ENCODE data around the gene SLC5A10.

SLC5A10 gene

DNA sequence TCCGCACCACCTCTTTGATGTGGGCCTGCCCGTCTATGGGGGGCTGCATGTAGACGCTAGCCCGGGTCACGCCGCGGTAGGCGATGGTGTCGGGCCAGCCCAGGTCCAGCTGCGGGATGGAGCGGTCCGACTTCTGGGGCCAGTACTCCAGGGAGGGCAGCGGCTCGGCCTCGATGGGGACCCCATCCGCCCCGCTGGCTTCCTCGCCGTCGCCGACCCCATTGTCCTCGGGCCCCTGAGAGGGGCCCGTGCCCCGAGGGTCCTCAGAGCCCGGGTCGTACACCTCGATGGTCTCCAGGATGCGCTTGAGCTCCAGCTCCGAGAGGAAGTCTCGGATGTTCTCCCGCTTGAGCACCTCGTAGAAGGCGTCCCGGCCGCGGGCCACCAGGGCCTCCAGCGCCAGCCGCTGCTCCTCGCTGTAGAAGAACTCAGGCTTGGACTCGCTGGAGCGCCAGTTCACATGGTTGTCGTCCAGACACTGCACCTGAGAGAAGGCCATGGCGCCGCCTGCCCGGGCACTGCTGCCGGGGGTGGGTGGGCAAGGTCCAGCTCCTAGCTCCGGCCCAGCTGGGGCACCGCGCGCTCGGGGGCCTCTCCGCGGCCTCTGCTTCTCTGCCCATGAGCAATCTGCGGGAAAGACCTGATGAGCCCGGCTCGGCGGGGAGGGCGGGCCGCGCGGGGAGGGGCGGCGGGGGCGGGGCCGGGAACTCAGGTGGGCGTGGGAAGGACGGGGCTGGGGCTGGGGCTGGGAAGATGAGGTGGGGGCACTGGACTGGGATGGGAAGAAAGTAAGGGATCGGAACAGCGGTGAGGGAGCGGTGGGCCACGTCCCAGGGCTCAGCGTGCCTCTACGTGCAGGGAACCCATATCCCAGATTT, 51.8 kb downstream of the SLC5A10 start:
- DNase-seq (ENCODE audit: low spot score): no peak

DNA sequence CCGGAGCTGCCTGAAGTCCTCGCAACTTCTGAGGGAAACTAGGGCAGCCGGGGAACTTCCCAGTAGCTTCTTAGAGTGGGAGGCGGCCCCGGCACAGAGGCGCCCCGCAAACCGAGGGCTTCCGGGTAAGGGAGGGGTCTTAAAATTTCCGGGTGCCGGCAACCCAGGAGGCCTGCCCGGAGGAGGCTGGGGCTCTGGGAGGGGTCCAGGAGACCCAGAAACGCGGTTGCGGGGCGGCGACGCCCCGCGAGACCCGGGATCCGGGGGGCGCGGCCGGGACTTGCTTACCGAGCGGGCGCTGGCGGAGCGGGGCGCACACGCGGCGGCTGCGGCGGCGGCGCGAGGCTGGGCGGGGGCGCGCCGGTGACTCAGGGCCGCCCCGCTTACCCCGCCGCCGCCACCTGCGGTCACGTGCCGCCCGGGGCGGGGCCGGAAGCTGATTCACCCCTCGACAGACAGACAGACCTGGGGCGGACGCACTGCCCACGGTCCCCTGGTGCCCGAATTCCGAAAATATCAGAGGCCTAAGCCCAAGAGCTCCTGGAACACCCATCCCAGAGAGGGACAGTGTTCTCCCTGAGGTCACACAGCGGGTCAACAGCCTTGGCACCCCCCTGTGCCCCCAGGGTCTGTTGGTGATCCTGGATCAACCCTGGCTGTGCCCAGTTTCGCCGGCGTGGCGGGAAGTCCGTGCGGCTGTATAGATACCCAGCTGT, 52.6 kb downstream of the SLC5A10 start, which contains the start of gene FAM83G:
Gene FAM83G, minus strand, starts transcription at position 344 of the 716 bp plus-strand sequence. CDS start 723 bp downstream, outside the sequence.
- DNase-seq (ENCODE audit: low spot score): no peak

DNA sequence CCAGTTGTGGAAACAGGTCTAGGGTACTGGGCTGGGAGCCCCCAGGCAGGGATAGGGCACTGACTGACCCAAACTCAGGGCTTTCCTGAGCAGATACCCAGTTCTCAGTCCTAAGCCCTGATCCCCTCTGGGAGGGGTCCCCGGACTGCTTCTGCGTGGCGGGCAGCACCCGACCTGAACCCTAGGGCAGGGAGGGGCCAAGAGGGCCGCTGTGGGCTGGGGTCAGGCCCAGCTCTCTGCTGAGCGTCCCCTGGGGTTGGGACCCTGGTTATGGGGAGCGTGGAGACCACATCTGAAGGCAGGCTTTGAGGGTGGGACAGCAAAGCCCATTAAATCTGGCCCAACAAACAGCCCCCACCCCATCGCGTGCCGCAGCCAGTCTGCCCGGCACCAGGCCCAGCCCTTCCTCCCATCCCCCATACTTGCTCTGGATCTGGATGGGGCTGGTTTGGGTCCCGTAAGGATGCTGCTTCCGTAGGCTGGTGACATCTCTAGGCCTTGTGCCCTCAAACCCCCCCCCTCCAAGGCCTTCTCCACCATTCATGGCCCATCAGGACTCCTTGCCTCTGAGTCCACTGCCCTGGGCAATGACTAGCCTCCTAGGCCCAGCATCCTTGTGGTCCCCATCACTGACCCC, 53.3 kb downstream of the SLC5A10 start:
- DNase-seq (ENCODE audit: low spot score): no peak

DNA sequence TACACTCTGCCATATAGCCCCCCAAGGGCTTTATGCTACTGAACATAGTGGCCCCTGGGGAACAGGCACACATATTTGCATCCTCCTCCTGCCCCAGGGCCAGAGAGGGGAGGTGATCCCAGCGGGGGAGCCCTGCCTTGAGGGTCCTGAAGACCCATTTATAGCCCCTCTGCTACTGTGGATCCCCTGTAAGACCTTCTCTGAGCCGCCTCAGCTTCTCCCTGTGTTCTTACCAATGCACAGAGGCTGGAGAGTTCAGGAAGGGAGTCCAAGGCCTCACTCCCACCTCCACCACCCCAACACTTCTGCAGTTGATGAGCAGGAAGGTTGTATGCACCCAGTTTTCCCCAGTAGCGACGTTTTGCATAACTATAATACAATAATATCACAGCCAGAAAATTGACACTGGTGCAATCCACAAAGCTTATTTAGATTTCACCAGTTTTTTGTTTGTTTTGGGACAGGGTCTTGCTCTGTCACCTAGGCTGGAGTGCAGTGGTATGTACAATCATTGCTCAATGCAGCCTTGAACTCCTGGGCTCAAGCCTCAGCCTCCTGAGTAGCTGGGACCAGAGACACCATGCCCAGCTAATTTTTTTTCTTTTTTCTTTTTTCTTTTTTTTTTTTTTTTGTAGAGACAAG, 53.9 kb downstream of the SLC5A10 start:
- no peak for DNase-seq (ENCODE audit: low spot score)

DNA sequence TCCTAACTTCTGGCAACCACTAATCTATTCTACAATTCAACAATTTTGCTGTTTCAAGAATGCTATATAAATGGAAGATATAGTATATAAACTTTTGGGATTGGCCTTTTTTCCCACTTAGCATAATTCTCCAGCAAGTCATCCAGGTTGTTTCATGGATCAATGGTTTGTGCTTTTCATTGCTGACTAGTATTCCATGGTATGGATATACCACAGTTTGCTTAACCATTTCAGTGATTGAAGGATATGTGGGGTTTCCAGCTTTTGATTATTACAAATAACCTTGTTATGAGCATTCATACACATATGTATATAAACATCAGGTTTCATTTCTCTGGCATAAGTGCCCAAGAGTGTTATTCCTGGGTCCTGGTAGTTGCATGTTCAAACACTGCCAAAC, 54.7 kb downstream of the SLC5A10 start:
- DNase-seq (ENCODE audit: low spot score): no peak

DNA sequence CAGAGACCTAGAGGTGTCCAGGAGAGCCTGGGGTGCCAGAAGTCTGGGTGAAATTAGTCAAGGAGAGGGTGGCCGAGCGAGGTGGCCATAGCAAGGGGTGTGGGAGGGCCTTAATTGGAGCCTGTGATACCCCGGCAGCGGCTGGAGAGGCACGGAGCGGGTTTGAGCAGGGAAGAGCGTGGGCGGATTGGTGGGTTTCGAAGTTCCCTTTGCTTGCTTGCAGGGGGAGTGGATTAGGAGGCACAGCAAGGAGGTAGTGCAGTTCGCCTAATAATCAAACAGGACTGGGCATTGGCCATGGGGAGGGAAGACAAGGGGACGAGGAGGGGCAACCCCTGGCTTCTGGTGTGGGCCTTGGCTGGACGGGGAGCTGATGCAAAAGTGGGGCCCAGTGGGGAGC, 58.0 kb downstream of the SLC5A10 start:
- DNase-seq (ENCODE audit: low spot score): no peak

DNA sequence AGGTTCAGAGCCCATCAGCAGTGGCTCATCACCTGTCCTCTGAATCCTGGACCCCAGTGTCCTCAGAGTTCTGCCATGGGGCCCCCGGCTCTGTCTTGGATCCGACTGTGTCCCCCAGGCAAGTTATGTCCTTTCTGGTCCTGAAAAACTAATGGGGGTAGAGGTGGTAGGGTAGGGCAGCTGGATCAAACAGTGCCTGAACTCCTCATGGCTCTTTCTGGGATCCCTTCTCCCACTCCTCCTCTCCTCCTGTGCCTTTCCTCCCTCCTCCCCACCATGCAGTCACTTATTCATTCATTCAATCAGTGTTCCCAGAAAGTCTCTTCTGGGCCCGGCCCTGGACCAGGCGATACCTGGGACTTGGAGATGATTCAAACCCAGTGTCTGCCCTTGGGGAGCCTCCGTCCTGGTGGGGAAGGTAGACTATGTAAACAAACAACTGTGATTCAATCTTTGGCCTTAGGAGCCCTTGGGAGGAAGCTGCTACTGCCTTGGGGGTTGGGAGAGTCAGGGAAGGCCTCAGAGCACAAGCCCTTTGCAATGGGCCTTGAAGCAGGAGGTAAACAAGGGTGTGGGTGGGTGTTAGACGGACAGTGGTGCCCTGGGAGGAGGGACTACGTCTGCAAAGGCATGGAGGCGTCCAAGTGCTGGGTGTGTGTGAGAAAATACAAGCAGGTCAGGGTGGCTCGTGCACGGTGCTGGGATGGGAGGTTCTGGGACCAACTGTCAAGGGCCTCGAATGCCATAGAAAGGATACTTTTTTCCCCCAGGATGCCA, 59.0 kb downstream of the SLC5A10 start:
- DNase-seq (ENCODE audit: low spot score): no peak

DNA sequence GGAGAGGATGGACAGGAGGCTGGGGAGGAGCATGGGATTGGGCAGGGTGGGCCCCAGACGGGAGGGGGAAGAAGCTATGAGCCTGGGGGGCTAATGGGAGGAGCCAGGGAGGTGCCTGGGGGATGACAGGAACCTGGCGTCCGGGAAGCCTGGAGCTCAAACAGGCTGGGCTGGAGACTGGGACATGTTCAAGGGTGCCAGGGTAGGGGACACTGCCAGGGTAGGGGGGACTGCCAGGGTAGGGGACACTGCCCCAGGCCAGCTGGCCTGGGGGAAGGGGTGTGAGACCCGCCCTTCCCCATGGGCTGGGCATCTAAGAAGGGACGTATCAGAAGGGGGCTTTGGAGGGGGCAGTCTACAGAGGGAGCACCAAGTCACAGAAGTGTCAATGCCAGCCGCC, 59.6 kb downstream of the SLC5A10 start:
- no peak for DNase-seq (ENCODE audit: low spot score)

DNA sequence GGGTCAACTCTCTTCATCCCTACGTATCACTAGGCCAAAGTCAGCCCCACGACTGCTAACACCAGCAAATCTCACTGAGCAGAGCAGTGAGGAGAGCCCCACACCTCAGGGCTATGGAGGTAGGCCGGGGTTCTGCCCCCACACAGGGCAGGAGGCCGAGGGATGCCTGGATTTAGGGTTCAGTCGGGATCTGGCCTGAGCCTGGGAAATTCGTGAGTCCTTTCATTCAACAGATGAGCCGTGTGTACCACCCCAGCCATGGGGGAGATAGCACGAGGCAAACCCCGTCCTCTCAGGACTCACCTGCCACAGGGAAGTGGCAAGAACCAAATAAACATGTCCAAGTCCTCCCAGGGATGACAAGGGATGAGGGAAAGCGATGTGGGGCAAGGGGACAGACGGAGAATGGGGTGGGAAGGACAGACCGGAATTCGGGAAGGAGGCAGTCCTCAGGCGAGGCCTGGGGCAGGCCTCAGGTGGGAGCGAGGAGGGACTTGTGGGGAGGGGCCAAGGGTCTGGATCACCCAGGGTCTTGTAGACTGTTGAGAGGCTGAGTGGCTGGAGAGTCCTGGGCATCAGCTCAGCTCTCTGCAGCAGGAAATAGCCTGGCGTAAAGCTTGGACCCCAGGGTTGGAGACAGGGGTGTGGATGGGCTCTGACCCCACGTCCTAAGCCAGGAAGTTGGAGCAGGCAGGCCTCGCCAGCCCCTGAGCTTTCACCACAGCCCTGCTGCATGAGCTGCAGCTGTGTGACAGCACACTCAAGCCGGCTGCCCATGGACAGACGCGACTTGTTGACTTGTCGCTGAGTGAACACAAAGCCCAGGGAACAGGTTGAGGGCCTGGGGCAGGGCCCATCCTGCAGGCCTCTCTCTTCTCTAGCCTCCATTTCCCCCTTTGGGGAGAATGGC, 60.5 kb downstream of the SLC5A10 start:
- DNase-seq (ENCODE audit: low spot score): no peak

DNA sequence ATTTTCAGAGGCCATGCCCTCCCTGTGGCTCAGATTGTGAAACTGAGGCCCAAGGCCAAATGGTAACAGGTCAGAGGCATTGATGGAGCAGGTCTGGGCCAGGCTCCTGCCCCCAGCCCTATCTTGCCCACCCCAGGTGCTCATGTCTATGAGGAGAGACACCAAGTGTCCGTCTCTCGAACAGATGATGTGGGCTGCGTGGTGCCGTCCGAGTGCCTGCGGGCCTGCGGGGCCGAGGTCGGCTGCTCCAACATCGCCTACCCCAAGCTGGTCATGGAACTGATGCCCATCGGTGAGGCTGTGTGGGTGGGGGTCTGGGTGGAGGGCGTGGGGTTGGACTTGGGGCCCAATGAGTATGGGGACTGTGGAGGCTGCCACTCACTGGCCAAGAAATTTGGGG, 61.3 kb downstream of the SLC5A10 start:
- DNase-seq (ENCODE audit: low spot score): no peak

DNA sequence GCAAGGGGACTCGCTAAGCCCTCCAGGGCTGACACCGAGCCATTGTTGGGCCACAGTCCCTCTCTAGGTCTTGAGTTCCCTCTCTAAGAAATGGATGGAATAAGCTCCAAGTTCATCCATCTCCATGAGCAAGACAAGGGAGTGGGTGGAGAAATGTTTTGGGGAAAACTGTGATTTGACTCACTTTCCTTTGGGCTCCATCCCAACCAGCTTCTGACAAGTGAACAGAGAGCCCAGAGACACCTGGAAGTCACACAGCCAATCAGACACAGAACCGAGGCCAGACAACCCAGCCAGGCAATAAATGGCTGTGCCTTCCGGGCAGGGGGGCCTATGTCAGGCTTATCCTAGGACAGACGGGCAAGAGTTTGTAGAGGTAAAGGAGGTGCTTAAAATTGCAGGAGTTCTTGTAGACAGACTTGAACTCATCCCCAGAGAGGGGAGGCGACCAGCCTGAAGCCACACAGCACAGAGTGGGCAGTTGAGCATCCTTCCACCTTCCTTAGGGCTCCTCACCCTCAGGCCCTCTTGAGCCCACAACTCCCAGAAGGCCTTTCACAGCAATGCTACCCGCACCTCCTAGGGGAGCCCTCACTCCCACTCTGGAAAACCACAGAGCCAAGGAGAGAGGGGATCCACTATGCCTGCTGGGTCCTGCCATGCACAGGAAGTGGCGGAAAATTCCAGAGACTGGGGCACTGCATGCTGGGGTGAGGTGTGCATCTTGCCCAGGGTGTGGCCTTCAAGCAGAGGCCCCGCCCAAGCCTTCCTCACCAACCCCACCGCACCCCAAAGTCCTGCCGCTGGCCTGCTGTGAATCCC, 62.1 kb downstream of the SLC5A10 start:
- DNase-seq (ENCODE audit: low spot score): no peak

DNA sequence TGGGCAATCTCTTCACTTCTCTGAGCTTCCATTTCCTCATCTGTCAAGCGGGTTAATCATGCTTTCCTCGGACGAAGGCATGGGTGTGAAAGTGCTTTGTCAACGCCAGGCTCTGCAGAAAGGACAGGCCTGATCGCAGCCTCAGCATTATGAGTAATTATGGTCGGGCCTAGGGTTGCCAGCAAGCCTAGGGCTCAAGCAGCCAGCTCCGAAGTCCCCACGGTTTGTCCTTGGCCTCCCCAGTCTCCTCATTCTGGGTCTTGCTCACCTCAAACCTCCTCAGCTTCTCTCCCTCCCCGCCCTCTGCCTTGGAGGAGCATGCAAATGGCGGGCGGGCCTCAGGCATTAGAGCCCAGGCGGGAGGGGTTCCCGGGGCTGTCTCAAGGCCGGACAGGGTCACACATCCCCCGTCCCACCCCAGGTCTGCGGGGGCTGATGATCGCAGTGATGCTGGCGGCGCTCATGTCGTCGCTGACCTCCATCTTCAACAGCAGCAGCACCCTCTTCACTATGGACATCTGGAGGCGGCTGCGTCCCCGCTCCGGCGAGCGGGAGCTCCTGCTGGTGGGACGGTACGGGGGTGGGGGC, 62.8 kb downstream of the SLC5A10 start:
- DNase-seq (ENCODE audit: low spot score): no peak

DNA sequence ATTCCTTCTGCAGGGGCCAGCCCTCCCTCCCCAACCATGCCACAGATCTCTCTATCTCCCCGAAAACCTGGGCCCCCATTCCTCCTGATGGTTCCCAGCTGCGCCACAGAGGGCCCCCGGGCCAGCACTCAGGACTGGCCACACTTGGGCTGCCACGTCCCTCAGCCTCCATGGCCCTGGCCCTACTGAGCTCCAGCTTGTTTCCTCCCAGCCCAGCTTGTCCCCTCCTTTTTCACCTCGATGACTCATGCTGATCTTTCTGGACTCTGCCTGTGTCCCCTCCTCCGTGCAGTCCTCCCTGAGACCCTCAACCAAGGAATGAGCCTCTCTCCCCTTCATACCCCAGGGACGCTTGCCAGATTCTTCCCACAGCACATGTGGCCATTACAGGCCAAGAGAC, 63.5 kb downstream of the SLC5A10 start:
- DNase-seq (ENCODE audit: low spot score): no peak

DNA sequence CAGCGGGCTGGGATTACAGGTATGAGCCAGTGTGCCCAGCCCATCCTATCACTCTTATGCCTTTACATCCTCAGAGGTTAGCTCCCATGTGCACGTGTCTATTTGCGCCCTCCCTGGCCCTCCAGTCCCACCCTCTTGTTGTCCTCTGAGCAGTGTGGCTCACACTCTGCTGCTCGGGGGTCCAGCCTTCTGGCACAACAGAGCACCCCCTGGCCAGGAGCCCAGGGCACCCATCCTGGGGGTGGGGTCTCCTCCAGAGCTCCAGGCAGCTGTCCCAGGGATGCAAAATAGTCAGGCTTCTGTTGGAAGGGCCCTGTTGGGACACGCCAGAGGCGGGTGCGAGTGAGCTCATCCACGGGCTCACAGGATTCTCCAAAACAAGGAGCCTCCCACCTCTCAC, 64.3 kb downstream of the SLC5A10 start:
- no peak for DNase-seq (ENCODE audit: low spot score)

DNA sequence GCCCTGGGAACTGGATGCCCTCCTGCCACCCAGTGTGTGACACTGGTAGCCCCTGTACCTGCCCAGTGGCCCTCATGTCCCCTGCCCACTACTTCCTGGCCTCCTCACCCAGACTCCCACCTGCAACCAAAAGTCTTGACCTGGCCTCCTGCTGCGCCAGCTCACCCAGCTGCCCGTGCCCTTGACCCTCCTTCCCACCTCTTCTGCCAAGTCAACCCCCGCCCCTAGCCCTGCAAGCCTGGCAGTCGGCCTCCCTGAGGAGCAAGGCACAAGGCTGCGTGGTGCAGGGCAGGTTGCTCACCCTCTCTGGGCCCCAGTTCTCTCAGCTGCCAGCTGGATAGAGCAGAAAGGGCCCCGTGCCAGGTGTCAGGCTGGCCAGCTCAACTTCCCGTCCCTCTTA, 64.9 kb downstream of the SLC5A10 start:
- DNase-seq (ENCODE audit: low spot score): no peak

DNA sequence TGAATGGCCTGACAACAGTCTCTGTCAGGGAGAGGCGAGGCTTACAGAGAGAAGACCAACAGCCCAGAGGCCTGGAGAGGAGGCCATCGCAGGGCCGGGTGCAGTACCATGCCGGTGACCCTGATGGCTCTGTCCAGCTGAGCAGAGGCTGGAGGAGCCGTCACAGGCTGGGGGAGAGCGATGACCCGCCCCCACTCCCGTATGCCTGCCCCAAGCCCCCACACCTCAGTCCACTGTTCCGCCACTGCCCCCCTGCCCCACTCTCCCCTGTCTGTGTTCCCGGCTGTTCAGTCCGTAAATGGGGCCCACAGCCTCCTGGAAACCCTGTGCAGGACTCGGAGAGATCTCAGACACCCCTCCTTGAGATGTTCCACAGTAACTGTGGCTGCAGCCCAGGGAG, 65.4 kb downstream of the SLC5A10 start:
- no peak for DNase-seq (ENCODE audit: low spot score)

DNA sequence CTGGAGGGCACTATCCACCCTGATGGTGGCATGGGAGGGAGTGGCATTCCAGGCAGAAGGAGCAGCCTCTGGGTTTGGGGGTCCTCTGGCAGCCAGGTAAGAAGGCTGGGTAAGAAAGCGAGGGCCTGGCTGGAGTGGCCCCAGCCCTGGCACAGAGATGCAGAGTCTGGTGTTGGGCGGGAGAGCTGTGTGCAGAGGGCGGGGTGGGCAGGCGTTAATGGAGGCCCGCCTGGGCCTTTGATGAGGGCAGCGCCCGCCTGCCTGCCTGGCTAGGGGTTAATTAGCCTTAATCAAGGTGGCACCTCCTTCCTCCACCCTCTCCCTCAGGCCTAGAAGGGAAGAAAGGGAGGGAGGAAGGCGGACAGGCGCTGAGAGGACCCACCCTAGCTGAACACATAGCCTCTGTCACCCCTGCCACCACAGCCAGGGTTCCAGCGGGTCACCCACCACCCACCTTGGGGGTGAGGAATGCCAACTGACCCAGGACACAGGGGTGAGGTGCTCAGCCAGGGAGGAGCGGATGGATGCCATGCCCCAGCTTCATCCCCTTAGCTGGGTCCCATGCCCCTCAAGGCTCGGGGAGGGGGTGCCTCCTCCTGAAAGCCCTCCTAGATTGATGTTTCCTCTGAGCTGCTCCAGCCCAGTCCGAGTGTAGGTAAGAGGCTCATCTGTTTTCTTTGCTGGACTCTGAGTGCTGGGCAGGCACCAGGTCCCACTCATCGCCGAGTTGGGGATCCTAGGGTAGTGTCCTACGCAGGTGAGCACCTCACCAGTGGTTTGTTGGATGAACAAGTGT, 66.0 kb downstream of the SLC5A10 start:
- no peak for DNase-seq (ENCODE audit: low spot score)

DNA sequence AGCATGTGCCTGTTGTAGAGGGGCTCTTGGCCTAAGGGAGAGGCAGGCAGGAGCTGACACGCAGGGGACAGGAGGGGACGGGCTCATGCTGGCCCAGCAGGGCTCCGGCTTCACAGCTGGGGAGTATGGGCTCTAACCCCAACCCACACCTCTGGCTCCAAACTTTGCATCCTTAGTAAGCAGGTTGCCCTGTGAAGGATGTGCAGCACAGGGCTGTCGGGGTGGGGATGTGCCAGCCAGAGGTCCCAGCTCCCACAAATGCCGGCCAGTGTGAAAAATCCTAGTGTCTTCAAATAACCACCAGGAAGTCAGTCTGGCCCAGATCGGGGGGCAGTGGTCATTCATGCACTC, 66.6 kb downstream of the SLC5A10 start:
- no peak for DNase-seq (ENCODE audit: low spot score)

Measured in globus pallidus (tissue), 1 donor.